Activated CD4-positive, alpha-beta T cell treated with anti-CD3 and anti-CD28 coated beads, Interleukin-2, amount 10 ng/mL, durations not matched to agents 24 days and 14 days (primary cell): ENCODE results near the gene WEE1. TPM values are rescaled to one million over a fixed set of nuclear protein-coding genes. Genes with fewer than 3 reads are reported as not detected.
A peak's percentile ranks its signal among the peaks of the same experiment; 100 is the strongest.

Experiments used
- DNase-seq: peaks from one replicate; pipeline ENCODE4 v3.0.0; 2022
- H3K27ac Mint-ChIP-seq: one replicate; pipeline ENCODE4 v1.8.0; 2022; ENCODE audit warnings: mild to moderate bottlenecking, mixed read lengths
- H3K27me3 Mint-ChIP-seq: one replicate; pipeline ENCODE4 v1.8.0; 2022; ENCODE audit warnings: mixed read lengths
- H3K36me3 Mint-ChIP-seq: one replicate; pipeline ENCODE4 v1.8.0; 2022; ENCODE audit warnings: low read depth, mild to moderate bottlenecking, mixed read lengths
- H3K4me1 Mint-ChIP-seq: one replicate; pipeline ENCODE4 v1.8.0; 2021; ENCODE audit warnings: mixed read lengths
- H3K4me3 Mint-ChIP-seq: one replicate; pipeline ENCODE4 v1.8.0; 2022; ENCODE audit warnings: mild to moderate bottlenecking, moderate library complexity, mixed read lengths
- H3K9me3 Mint-ChIP-seq: one replicate; pipeline ENCODE4 v1.8.0; 2021; ENCODE audit warnings: mixed read lengths
- intact Hi-C: fragments of 100-400 bp; cut with micrococcal nuclease; formaldehyde crosslinking; loops from one replicate; pipeline ENCODE4 v1.15.1; 2023
- total RNA-seq: library from RNA; stranded (reverse); gene quantifications from 2 replicates; pipeline ENCODE4 v1.2.3, GENCODE V29; 2022

WEE1 gene
- total RNA-seq, 1 donor from 2014 or later: 57.7 TPM

GRCh38 chr11:9570313-9571025 lies 3.0 kb upstream of the WEE1 start:
- Mint-ChIP-seq H3K4me3 (no peak overlapping the region), H3K9me3 (no peaks in the 10 kb centered on the region), H3K27me3 (peaks cover 6% of the 10 kb centered on the region), H3K27ac (no peak overlapping the region), H3K36me3 (peaks cover 11% of the 10 kb centered on the region), H3K4me1 (peaks cover 21% of the 10 kb centered on the region)
- intact Hi-C loops: loop anchor here (10.0 kb wide), 4 partner anchors 186 to 886 kb away; partner anchors contain the start of genes ADM, IPO7, RPL27A and TMEM9B
- no peak for DNase-seq

- peaks cover 21% of the 10 kb centered on the region for H3K4me1 Mint-ChIP-seq
- intact Hi-C loops: loop anchor here (10.0 kb wide), 4 partner anchors 186 to 886 kb away; partner anchors contain the start of genes ADM, IPO7, RPL27A and TMEM9B
- peak overlapping the region; percentile 75 for H3K4me3 Mint-ChIP-seq
- DNase-seq: no peak
- no peak overlapping the region for H3K27ac Mint-ChIP-seq
- H3K36me3 Mint-ChIP-seq: peaks cover 17% of the 10 kb centered on the region
- H3K9me3 Mint-ChIP-seq: no peaks in the 10 kb centered on the region
- H3K27me3 Mint-ChIP-seq: peaks cover 6% of the 10 kb centered on the region
Observed at GRCh38 chr11:9571071-9571762, 2.3 kb upstream of the WEE1 start.

GRCh38 chr11:9571763-9572115 lies 1.7 kb upstream of the WEE1 start:
- peaks cover 23% of the 10 kb centered on the region for H3K4me1 Mint-ChIP-seq
- H3K9me3 Mint-ChIP-seq: no peaks in the 10 kb centered on the region
- no peak for DNase-seq
- H3K4me3 Mint-ChIP-seq: peak overlapping the region; percentile 75
- intact Hi-C loops: loop anchor here (2.0 to 10.0 kb wide), 7 partner anchors 37 to 887 kb away; partner anchors contain the start of genes ADM, DENND5A, IPO7 and RPL27A
- peaks cover 21% of the 10 kb centered on the region for H3K36me3 Mint-ChIP-seq
- peak overlapping the region; percentile 5 for H3K27ac Mint-ChIP-seq
- peaks cover 6% of the 10 kb centered on the region for H3K27me3 Mint-ChIP-seq

- peaks cover 33% of the 10 kb centered on the region for H3K36me3 Mint-ChIP-seq
- H3K27me3 Mint-ChIP-seq: peaks cover 6% of the 10 kb centered on the region
- H3K9me3 Mint-ChIP-seq: no peaks in the 10 kb centered on the region
- peaks cover 31% of the 10 kb centered on the region for H3K4me1 Mint-ChIP-seq
- intact Hi-C loops: loop anchor here (1.0 to 10.0 kb wide), 11 partner anchors 8 to 889 kb away; partner anchors contain the start of genes ADM, DENND5A, IPO7 and RPL27A
- peak overlapping the region; percentile 96 for H3K4me3 Mint-ChIP-seq
- peak; percentile 81 for DNase-seq
- peak overlapping the region; percentile 93 for H3K27ac Mint-ChIP-seq
Observed at GRCh38 chr11:9573775-9574621, 528 bp downstream of the WEE1 start.

GRCh38 chr11:9574622-9575259 lies 1.3 kb downstream of the WEE1 start:
- peak overlapping the region; percentile 96 for H3K4me3 Mint-ChIP-seq
- peaks cover 6% of the 10 kb centered on the region for H3K27me3 Mint-ChIP-seq
- H3K36me3 Mint-ChIP-seq: peaks cover 40% of the 10 kb centered on the region
- intact Hi-C loops: loop anchor here (1.0 to 10.0 kb wide), 5 partner anchors 8 to 890 kb away; partner anchors contain the start of genes ADM, IPO7, RPL27A and TMEM9B
- DNase-seq: peak; percentile 79
- peaks cover 33% of the 10 kb centered on the region for H3K4me1 Mint-ChIP-seq
- peak overlapping the region; percentile 92 for H3K27ac Mint-ChIP-seq
- H3K9me3 Mint-ChIP-seq: no peaks in the 10 kb centered on the region

GRCh38 chr11:9575260-9576240 lies 2.1 kb downstream of the WEE1 start:
- peaks cover 3% of the 10 kb centered on the region for H3K27me3 Mint-ChIP-seq
- peak; percentile 73 for DNase-seq
- H3K4me3 Mint-ChIP-seq: peak overlapping the region; percentile 96
- H3K36me3 Mint-ChIP-seq: peaks cover 46% of the 10 kb centered on the region
- intact Hi-C loops: loop anchor here (2.0 to 10.0 kb wide), 5 partner anchors 173 to 891 kb away; partner anchors contain the start of genes ADM, IPO7, RPL27A and TMEM9B
- H3K9me3 Mint-ChIP-seq: no peaks in the 10 kb centered on the region
- peaks cover 34% of the 10 kb centered on the region for H3K4me1 Mint-ChIP-seq
- H3K27ac Mint-ChIP-seq: peak overlapping the region; percentile 92

- H3K27ac Mint-ChIP-seq: peak overlapping the region; percentile 53
- H3K4me3 Mint-ChIP-seq: peak overlapping the region; percentile 96
- DNase-seq: no peak
- intact Hi-C loops: loop anchor here (2.0 to 10.0 kb wide), 5 partner anchors 172 to 892 kb away; partner anchors contain the start of genes ADM, IPO7, RPL27A and TMEM9B
- peaks cover 59% of the 10 kb centered on the region for H3K36me3 Mint-ChIP-seq
- no peaks in the 10 kb centered on the region for H3K9me3 Mint-ChIP-seq
- no peaks in the 10 kb centered on the region for H3K27me3 Mint-ChIP-seq
- peaks cover 44% of the 10 kb centered on the region for H3K4me1 Mint-ChIP-seq
Observed at GRCh38 chr11:9576701-9577381, 3.4 kb downstream of the WEE1 start.

GRCh38 chr11:9577556-9577955 lies 4.1 kb downstream of the WEE1 start:
- intact Hi-C loops: loop anchor here (2.0 to 10.0 kb wide), 5 partner anchors 171 to 893 kb away; partner anchors contain the start of genes ADM, IPO7, RPL27A and TMEM9B
- peaks cover 48% of the 10 kb centered on the region for H3K4me1 Mint-ChIP-seq
- no peaks in the 10 kb centered on the region for H3K27me3 Mint-ChIP-seq
- peaks cover 65% of the 10 kb centered on the region for H3K36me3 Mint-ChIP-seq
- no peaks in the 10 kb centered on the region for H3K9me3 Mint-ChIP-seq
- peak; percentile 64 for DNase-seq
- peak overlapping the region; percentile 60 for H3K4me3 Mint-ChIP-seq
- peak overlapping the region; percentile 22 for H3K27ac Mint-ChIP-seq

- Mint-ChIP-seq H3K36me3 (peaks cover 72% of the 10 kb centered on the region), H3K4me1 (peaks cover 47% of the 10 kb centered on the region), H3K9me3 (no peaks in the 10 kb centered on the region), H3K4me3 (no peak overlapping the region), H3K27ac (peak overlapping the region; percentile 29), H3K27me3 (no peaks in the 10 kb centered on the region)
- DNase-seq: no peak
- intact Hi-C loops: no loop called here
Observed at GRCh38 chr11:9580894-9581293, 7.4 kb downstream of the WEE1 start.

GRCh38 chr11:9581556-9582161 lies 8.2 kb downstream of the WEE1 start:
- H3K4me3 Mint-ChIP-seq: no peak overlapping the region

GRCh38 chr11:9590717-9591116 lies 17.2 kb downstream of the WEE1 start:
- H3K4me1 Mint-ChIP-seq: peaks cover 5% of the 10 kb centered on the region
- H3K4me3 Mint-ChIP-seq: no peak overlapping the region
- H3K27ac Mint-ChIP-seq: no peak overlapping the region
- no peaks in the 10 kb centered on the region for H3K9me3 Mint-ChIP-seq
- peaks cover 38% of the 10 kb centered on the region for H3K36me3 Mint-ChIP-seq
- intact Hi-C loops: no loop called here
- H3K27me3 Mint-ChIP-seq: no peaks in the 10 kb centered on the region
- no peak for DNase-seq

More at GRCh38 chr11:9581556-9582161, 8.2 kb downstream of the WEE1 start:
- DNase-seq: no peak
- Mint-ChIP-seq H3K27me3 (no peaks in the 10 kb centered on the region), H3K27ac (peak overlapping the region; percentile 29), H3K9me3 (no peaks in the 10 kb centered on the region), H3K36me3 (peaks cover 73% of the 10 kb centered on the region), H3K4me1 (peaks cover 45% of the 10 kb centered on the region)
- intact Hi-C loops: no loop called here
